SU-DHL-6 (cell line): Measurements from ENCODE around the gene SHMT2.

Source experiments
- CTCF ChIP-seq: fragments of 200-600 bp; sonication (generic); IDR thresholded peaks from one replicate; pipeline ENCODE4 v1.5.1; 2017; ENCODE audit warnings: antibody characterized with exemption, mild to moderate bottlenecking, low read length, moderate library complexity; ENCODE audit not compliant: insufficient read depth, poor library complexity, severe bottlenecking
- EZH2phosphoT487 ChIP-seq: fragments of 200-600 bp; sonication (generic), shearing (Covaris generic); conservative IDR thresholded peaks from 2 replicates; pipeline ENCODE4 v1.6.1; 2018; ENCODE audit warnings: mild to moderate bottlenecking, antibody characterized with exemption, low read length, moderate library complexity, mixed read lengths

- TF ChIP-seq CTCF (no peak), EZH2phosphoT487 (no peak)
Observed at GRCh38 chr12:57210461-57210860, 19.1 kb upstream of the SHMT2 start.
